GM12874 (cell line): ENCODE data around the gene CD22.

ENCODE experiments used
- CTCF ChIP-seq: IDR thresholded peaks from 2 replicates; pipeline ENCODE4 v1.5.1; 2011; ENCODE audit warnings: low read depth, mild to moderate bottlenecking, control low read depth, low read length, moderate library complexity; ENCODE audit not compliant: insufficient read depth

The CD22 gene

GRCh38 chr19:35373492-35373891 lies 44.5 kb downstream of the CD22 start:
- TF ChIP-seq CTCF: no peak

- TF ChIP-seq CTCF: no peak
Measured at GRCh38 chr19:35375505-35376307, 46.7 kb downstream of the CD22 start.

DNA sequence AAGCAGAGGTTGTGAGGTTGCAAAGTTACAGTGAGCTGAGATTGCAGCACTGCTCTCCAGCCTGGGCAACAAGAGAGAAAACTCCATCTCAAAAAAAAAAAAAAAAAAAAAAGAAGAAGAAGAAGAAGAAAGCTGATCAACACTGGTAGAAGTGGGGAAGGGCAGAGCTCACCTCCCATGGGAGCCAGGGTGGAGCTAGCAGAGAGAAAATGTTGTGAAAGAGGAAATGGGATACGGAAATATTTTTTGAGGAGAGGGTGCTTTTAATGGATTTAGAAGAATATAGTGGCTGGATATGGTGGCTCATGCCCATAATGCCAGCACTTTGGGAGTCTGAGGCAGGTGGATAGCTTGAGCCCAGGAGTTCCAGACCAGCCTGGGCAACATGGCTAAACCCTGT lies 48.7 kb downstream of the CD22 start:
- TF ChIP-seq CTCF: no peak

GRCh38 chr19:35378356-35378755 lies 49.4 kb downstream of the CD22 start:
- TF ChIP-seq CTCF: no peak

DNA sequence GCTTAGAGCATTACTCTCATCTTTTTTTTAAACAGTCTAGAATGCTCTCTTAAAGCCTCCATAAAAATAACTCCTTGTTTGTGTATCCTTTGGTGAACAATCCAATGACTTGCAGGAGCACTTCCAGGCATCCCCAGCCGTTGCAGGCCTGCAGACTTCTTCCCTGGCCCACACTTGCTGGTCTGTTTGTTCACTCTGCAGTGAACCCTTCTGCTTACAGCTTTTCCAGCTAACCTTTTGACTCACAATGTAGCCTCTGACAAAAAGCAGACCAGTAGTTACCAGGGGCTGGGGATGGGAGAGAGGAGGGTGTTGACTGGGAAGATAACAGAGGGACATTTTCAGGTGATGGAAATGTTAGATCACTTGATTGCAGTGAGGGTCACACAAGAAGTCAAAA lies 51.0 kb downstream of the CD22 start:
- no peak for TF ChIP-seq CTCF

DNA sequence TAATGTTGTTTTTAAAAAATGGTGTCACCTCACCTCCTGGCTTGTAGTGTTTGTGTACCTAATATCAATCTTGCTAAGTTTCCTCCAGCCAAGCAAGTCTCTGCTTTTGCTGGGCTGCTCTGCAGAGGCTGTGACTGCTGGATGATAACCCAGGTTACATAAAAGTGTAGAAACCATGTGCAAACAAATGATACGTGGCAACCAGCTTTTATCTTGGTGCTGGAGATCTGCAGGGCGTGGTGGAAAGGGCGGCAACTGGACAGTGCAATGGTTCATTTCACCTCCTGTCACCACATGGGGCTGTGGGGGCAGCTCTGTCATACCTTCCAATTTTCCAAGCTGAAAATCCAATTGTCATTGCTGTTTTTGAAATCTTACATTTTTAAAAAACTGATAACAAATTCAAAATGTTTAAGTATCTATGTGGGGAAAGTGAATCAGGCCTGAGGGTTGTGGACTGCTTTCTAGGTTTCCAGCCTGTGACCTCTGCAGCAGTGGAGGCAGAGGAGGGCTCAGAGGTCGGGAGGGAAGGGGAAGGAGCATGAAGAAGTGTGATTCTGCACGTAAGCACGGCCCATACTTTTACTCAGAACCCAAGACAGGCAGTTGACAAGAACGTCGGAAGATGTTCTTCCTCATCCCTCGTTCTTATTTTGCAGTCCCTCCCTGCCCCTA lies 51.6 kb downstream of the CD22 start:
- no peak for TF ChIP-seq CTCF

- TF ChIP-seq CTCF: no peak
Measured at GRCh38 chr19:35381318-35381717, 52.3 kb downstream of the CD22 start.
